HFF-Myc (cell line): ENCODE data around the gene IL19.

Source experiments
- DNase-seq: peaks from one replicate; pipeline ENCODE4 v3.0.0-alpha.2; 2011; ENCODE audit warnings: low read depth; ENCODE audit errors: extremely low read depth
- H3K4me3 ChIP-seq: replicated peaks from 2 replicates; pipeline ENCODE4 v1.5.1; 2011; ENCODE audit warnings: low read depth, mild to moderate bottlenecking, control low read depth, low read length
- TF ChIP-seq, protein P1 (sequence below): IDR thresholded peaks from 2 replicates; pipeline ENCODE4 v1.5.1; 2012; ENCODE audit warnings: mild to moderate bottlenecking, low read depth, low read length, control low read depth; ENCODE audit errors: missing control alignments

Gene IL19

DNA sequence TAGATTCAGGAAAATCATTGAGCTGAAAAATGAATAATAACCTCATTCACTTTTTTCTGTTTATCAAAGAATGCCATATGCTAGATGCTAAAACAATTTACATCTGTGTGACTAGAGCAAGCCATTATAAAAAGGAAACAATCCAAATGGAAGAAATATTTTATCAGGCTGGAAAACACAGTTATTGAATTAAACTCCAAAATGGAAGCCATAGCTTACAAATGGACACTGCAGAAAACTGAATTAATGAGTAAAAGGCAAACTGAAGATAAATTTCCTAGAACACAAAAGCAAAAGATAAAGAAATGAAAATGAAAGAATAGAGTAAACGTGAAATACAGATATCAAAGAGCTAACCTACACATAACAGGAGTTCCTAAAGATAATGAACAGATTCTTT lies 34.8 kb downstream of the IL19 start:
- TF ChIP-seq, protein P1, sequence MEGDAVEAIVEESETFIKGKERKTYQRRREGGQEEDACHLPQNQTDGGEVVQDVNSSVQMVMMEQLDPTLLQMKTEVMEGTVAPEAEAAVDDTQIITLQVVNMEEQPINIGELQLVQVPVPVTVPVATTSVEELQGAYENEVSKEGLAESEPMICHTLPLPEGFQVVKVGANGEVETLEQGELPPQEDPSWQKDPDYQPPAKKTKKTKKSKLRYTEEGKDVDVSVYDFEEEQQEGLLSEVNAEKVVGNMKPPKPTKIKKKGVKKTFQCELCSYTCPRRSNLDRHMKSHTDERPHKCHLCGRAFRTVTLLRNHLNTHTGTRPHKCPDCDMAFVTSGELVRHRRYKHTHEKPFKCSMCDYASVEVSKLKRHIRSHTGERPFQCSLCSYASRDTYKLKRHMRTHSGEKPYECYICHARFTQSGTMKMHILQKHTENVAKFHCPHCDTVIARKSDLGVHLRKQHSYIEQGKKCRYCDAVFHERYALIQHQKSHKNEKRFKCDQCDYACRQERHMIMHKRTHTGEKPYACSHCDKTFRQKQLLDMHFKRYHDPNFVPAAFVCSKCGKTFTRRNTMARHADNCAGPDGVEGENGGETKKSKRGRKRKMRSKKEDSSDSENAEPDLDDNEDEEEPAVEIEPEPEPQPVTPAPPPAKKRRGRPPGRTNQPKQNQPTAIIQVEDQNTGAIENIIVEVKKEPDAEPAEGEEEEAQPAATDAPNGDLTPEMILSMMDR: no peak
- DNase-seq: no peak
- no peak overlapping the region for H3K4me3 ChIP-seq

DNA sequence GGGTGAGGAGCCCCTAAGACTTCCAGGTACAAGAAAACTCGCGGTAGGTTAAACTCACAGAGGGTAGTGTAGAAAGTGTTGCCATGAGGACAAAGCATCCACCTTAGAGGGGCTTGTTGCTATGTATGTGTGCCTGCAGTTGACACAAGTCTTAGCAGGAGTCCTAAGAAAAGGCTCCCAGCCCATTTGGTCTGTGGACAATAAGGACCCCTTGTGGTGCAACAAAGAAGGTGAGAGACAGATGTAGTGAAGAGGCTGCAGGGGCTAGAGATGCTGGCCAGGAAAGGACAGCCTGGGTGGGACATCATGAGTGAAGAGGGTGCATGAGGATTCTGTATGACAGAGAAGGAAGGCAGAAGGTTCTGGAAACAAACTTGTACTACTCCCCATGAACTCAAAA lies 38.0 kb downstream of the IL19 start:
- TF ChIP-seq, protein P1: peak; percentile 48
- no peak for DNase-seq
- no peak overlapping the region for H3K4me3 ChIP-seq

DNA sequence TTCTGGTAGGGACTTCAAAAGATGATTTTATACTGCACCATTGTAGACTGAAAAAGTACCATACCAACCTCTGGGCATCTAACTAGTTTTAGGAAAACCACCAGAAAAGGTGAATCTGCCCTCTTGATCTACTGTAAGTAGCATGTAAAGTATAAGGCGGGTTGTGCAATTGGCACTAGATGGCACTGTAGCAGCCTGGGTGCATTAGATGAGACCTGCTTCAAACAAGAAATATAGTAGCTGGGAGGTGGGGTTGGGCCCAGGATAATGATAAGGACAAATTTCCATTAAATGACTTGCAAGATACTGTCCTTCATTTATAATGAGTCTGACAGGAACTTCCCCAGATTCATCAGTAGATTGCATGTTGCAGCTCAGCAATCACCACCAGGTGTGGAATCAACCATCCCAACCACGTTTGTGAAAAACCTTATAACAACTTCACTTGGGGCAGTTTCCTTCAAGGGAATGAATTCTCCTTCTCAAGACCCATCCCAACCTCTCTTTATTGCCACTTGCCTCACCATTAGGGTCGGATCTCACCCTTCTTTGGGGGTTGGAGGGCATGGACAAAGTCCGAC lies 39.0 kb downstream of the IL19 start:
- DNase-seq: no peak
- TF ChIP-seq, protein P1: peak; percentile 60
- no peak overlapping the region for H3K4me3 ChIP-seq

DNA sequence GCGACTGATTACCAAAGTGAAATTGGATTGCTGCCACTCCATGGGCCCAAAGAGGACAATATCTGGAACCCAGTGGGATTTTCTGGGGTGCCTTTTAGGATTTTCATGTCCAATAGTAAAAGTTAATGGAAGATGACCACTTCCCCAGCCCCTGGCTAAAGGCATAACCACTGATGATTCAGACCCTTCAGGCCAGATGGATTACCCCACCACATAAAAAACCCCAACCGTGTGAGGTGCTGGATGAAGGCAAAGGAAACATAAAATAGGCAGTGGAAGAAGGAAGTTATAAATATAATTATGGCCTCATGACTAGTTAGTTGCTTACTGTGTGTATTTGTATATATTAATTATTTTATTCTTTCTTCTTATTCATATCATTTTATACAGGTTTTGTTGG lies 41.9 kb downstream of the IL19 start:
- TF ChIP-seq, protein P1: no peak
- DNase-seq: no peak
- no peak overlapping the region for H3K4me3 ChIP-seq

DNA sequence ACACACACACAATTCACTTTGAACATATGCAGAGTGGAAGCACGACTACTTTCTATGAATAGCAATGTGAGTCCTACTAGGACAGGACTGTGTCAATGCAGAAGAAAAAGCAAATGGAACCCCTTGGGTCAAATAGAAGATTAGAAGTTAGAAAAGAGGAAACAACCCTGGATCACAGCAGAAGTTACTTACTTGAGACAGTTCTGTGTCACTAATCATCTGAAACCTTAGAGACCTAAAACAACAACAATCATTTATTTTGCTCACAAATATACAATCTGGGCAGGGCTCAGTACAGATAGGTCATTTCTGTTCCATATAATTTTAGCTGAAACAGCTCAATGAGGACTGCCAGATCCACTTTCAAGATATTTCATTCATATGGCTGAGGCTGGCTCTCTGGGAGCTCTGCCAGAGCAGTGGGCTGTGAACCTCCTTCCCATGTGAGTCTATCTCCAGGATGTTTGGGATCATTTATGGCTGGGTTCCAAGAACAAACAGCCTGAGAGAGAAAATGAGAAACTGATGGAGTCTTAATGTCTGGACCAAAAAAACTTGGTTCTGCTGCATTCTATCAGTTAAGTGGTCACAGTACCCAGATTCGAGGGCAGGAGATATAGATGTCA lies 44.3 kb downstream of the IL19 start:
- peak; percentile 78 for DNase-seq
- H3K4me3 ChIP-seq: no peak overlapping the region
- TF ChIP-seq, protein P1: no peak

DNA sequence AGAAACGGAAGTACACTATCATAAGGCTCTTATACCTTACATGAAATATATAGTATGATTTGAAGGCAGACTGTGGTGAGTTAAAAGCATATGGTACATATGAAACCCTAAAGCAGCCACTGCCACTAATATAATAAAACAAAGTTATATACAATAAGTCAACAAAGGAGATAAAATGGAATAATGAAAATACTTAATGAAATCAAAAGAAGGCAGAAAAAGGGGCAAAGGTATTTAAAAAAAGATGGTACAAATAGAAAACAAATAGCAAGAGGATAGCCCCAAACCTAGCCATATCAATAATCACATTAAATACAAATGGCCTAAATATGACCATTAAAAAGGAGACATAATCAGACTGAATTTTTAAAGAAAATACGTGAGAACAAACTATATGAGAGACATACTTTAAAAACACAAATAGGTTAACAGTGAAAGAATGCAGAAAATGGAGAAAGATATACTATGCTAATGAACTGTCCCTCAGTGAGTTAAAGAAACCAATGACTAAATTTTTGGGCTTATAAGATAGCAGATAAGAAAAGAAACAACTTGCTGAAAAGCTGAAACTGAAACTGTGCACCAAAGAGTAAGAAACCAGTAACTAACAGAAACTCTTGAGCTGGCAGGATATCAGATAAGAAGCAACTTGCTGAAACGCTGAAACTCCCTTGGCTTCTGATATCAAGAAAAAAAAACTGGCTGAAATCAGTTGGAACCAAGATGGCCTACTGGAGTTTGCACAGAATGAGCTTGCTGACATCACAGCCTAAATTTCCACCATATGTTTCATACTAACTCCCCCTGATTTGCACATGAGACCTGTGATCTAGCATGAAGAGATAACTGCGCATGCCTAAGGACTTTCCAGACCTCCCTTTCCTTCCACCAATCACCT lies 46.1 kb downstream of the IL19 start:
- no peak overlapping the region for H3K4me3 ChIP-seq
- TF ChIP-seq, protein P1: no peak
- DNase-seq: no peak
